ENCODE measurements around the gene HEATR5B. TPM values are rescaled to one million over a fixed set of nuclear protein-coding genes. Genes with fewer than 3 reads are reported as not detected.
A peak's percentile ranks its signal among the peaks of the same experiment; 100 is the strongest.

HEATR5B gene
- total and polyA plus RNA-seq, 7 experiments from 2014 or later, result 13.1 to 50.5 (median 31.2) TPM

- no peak for ATAC-seq
- Mint-ChIP-seq H3K9me3 (no peaks in the 10 kb centered on the region), H3K4me1 (peaks cover 0 to 4% (median 0%) of the 10 kb centered on the region in 7 donors), H3K27ac (no peak overlapping the region), H3K4me3 (no peak overlapping the region), H3K27me3 (no peaks in the 10 kb centered on the region), H3K36me3 (peaks cover 12 to 46% (median 27%) of the 10 kb centered on the region in 5 donors)
- peaks cover 3 to 31% (median 8%) of the 10 kb centered on the region in 3 experiments for H3K36me3 ChIP-seq (ENCODE audit: control insufficient read depth in 2 of 3, insufficient read depth in 3 of 3, low read length in 3 of 3)
- no peaks in the 10 kb centered on the region for H3K4me1 ChIP-seq (ENCODE audit: control insufficient read depth in 2 of 2, insufficient read depth in 2 of 2, low read length in 2 of 2)
- CTCF ChIA-PET, result no interaction called here
- POLR2A ChIA-PET, result no interaction called here
- H3K4me3 ChIP-seq (ENCODE audit: low read length), result no peak overlapping the region
- H3K27ac ChIP-seq (ENCODE audit: low read depth, low read length), result no peak overlapping the region
- no peaks in the 10 kb centered on the region for H3K27me3 ChIP-seq (ENCODE audit: control insufficient read depth in 2 of 2, insufficient read depth in 2 of 2, low read length in 2 of 2)
- DNase-seq, result no peak
- no peaks in the 10 kb centered on the region for H3K9me3 ChIP-seq (ENCODE audit: control insufficient read depth in 2 of 3, low read length in 3 of 3)
- intact Hi-C loops (cut with micrococcal nuclease), result no loop called here
Measured at GRCh38 chr2:37110306-37111212, 26.4 kb upstream of the HEATR5B start.

GRCh38 chr2:37109523-37109922 is 25.4 kb upstream of the HEATR5B start:
- H3K9me3 ChIP-seq (ENCODE audit: control insufficient read depth in 2 of 3, low read length in 3 of 3), result no peaks in the 10 kb centered on the region
- POLR2A ChIA-PET, result no interaction called here
- intact Hi-C loops (cut with micrococcal nuclease), result loop anchor here in 1 of 2 donors (5.0 kb wide), 1 partner anchor 38 kb away; no protein-coding TSS in a partner anchor
- Mint-ChIP-seq H3K27ac (peak overlapping the region in 1 of 9 donors; percentile 9), H3K36me3 (peaks cover 14 to 47% (median 32%) of the 10 kb centered on the region in 5 donors), H3K4me3 (no peak overlapping the region), H3K4me1 (peaks cover 0 to 4% (median 0%) of the 10 kb centered on the region in 7 donors), H3K27me3 (no peaks in the 10 kb centered on the region), H3K9me3 (no peaks in the 10 kb centered on the region)
- no peak for DNase-seq
- no peak overlapping the region for H3K27ac ChIP-seq (ENCODE audit: low read depth, low read length)
- CTCF ChIA-PET, result no interaction called here
- H3K4me1 ChIP-seq (ENCODE audit: control insufficient read depth in 2 of 2, insufficient read depth in 2 of 2, low read length in 2 of 2), result no peaks in the 10 kb centered on the region
- no peak overlapping the region for H3K4me3 ChIP-seq (ENCODE audit: low read length)
- no peaks in the 10 kb centered on the region for H3K27me3 ChIP-seq (ENCODE audit: control insufficient read depth in 2 of 2, insufficient read depth in 2 of 2, low read length in 2 of 2)
- H3K36me3 ChIP-seq (ENCODE audit: control insufficient read depth in 2 of 3, insufficient read depth in 3 of 3, low read length in 3 of 3), result peaks cover 3 to 28% (median 8%) of the 10 kb centered on the region in 3 experiments
- ATAC-seq, result no peak

- no peak overlapping the region for H3K4me3 ChIP-seq (ENCODE audit: low read length)
- DNase-seq (no peak), ATAC-seq (no peak)
- H3K27me3 ChIP-seq (ENCODE audit: control insufficient read depth in 2 of 2, insufficient read depth in 2 of 2, low read length in 2 of 2), result no peaks in the 10 kb centered on the region
- H3K9me3 ChIP-seq (ENCODE audit: control insufficient read depth in 2 of 3, low read length in 3 of 3), result no peaks in the 10 kb centered on the region
- Mint-ChIP-seq H3K27me3 (no peaks in the 10 kb centered on the region), H3K4me3 (no peak overlapping the region), H3K27ac (peak overlapping the region in 2 of 9 donors; percentile 4 to 62), H3K4me1 (no peaks in the 10 kb centered on the region), H3K9me3 (no peaks in the 10 kb centered on the region), H3K36me3 (peaks cover 12 to 61% (median 30%) of the 10 kb centered on the region in 5 donors)
- no peak overlapping the region for H3K27ac ChIP-seq (ENCODE audit: low read depth, low read length)
- no peaks in the 10 kb centered on the region for H3K4me1 ChIP-seq (ENCODE audit: control insufficient read depth in 2 of 2, insufficient read depth in 2 of 2, low read length in 2 of 2)
- ChIA-PET CTCF (no interaction called here), POLR2A (no interaction called here)
- intact Hi-C loops (cut with micrococcal nuclease), result loop anchor here in 1 of 2 donors (2.0 to 5.0 kb wide), 2 partner anchors 20 to 42 kb away; partner anchors contain the start of genes GPATCH11 and HEATR5B
- peaks cover 3 to 42% (median 7%) of the 10 kb centered on the region in 3 experiments for H3K36me3 ChIP-seq (ENCODE audit: control insufficient read depth in 2 of 3, insufficient read depth in 3 of 3, low read length in 3 of 3)
Measured at GRCh38 chr2:37105150-37105549, 21.0 kb upstream of the HEATR5B start.

GRCh38 chr2:37104178-37104577 is 20.0 kb upstream of the HEATR5B start:
- Mint-ChIP-seq H3K27ac (peak overlapping the region in 1 of 9 donors; percentile 46), H3K4me1 (no peaks in the 10 kb centered on the region), H3K27me3 (no peaks in the 10 kb centered on the region), H3K9me3 (no peaks in the 10 kb centered on the region), H3K36me3 (peaks cover 12 to 64% (median 33%) of the 10 kb centered on the region in 5 donors), H3K4me3 (no peak overlapping the region)
- Histone ChIP-seq H3K27ac (ENCODE audit: low read depth, low read length) (no peak overlapping the region), H3K9me3 (ENCODE audit: control insufficient read depth in 2 of 3, low read length in 3 of 3) (no peaks in the 10 kb centered on the region), H3K4me3 (ENCODE audit: low read length) (no peak overlapping the region), H3K27me3 (ENCODE audit: control insufficient read depth in 2 of 2, insufficient read depth in 2 of 2, low read length in 2 of 2) (no peaks in the 10 kb centered on the region), H3K4me1 (ENCODE audit: control insufficient read depth in 2 of 2, insufficient read depth in 2 of 2, low read length in 2 of 2) (no peaks in the 10 kb centered on the region), H3K36me3 (ENCODE audit: control insufficient read depth in 2 of 3, insufficient read depth in 3 of 3, low read length in 3 of 3) (peaks cover 3 to 37% (median 3%) of the 10 kb centered on the region in 3 experiments)
- CTCF ChIA-PET, result no interaction called here
- no peak for ATAC-seq
- POLR2A ChIA-PET, result interaction anchor here (0.7 kb wide), 1 partner anchor 18 kb away, joined by 7 read pairs; no protein-coding TSS in a partner anchor
- intact Hi-C loops (cut with micrococcal nuclease), result loop anchor here in 1 of 2 donors (2.0 kb wide), 1 partner anchor 19 kb away; the partner anchor contains the start of genes GPATCH11 and HEATR5B
- no peak for DNase-seq

- Mint-ChIP-seq H3K4me1 (no peaks in the 10 kb centered on the region), H3K27ac (no peak overlapping the region), H3K4me3 (no peak overlapping the region), H3K27me3 (no peaks in the 10 kb centered on the region), H3K36me3 (peaks cover 4 to 52% (median 23%) of the 10 kb centered on the region in 5 donors), H3K9me3 (no peaks in the 10 kb centered on the region)
- ATAC-seq (no peak), DNase-seq (no peak)
- Histone ChIP-seq H3K4me1 (ENCODE audit: control insufficient read depth in 2 of 2, insufficient read depth in 2 of 2, low read length in 2 of 2) (no peaks in the 10 kb centered on the region), H3K27me3 (ENCODE audit: control insufficient read depth in 2 of 2, insufficient read depth in 2 of 2, low read length in 2 of 2) (no peaks in the 10 kb centered on the region), H3K9me3 (ENCODE audit: control insufficient read depth in 2 of 3, low read length in 3 of 3) (no peaks in the 10 kb centered on the region), H3K36me3 (ENCODE audit: control insufficient read depth in 2 of 3, insufficient read depth in 3 of 3, low read length in 3 of 3) (peaks cover 3 to 34% (median 3%) of the 10 kb centered on the region in 3 experiments), H3K27ac (ENCODE audit: low read depth, low read length) (no peak overlapping the region), H3K4me3 (ENCODE audit: low read length) (no peak overlapping the region)
- intact Hi-C loops (cut with micrococcal nuclease), result no loop called here
- ChIA-PET CTCF (no interaction called here), POLR2A (no interaction called here)
Measured at GRCh38 chr2:37102588-37102987, 18.4 kb upstream of the HEATR5B start.

- Histone ChIP-seq H3K4me3 (ENCODE audit: low read length) (no peak overlapping the region), H3K27ac (ENCODE audit: low read depth, low read length) (peak overlapping the region; percentile 5), H3K27me3 (ENCODE audit: control insufficient read depth in 2 of 2, insufficient read depth in 2 of 2, low read length in 2 of 2) (no peaks in the 10 kb centered on the region), H3K9me3 (ENCODE audit: control insufficient read depth in 2 of 3, low read length in 3 of 3) (no peaks in the 10 kb centered on the region), H3K4me1 (ENCODE audit: control insufficient read depth in 2 of 2, insufficient read depth in 2 of 2, low read length in 2 of 2) (no peaks in the 10 kb centered on the region), H3K36me3 (ENCODE audit: control insufficient read depth in 2 of 3, insufficient read depth in 3 of 3, low read length in 3 of 3) (peaks cover 3 to 47% (median 7%) of the 10 kb centered on the region in 3 experiments)
- Mint-ChIP-seq H3K4me1 (no peaks in the 10 kb centered on the region), H3K4me3 (no peak overlapping the region), H3K27me3 (no peaks in the 10 kb centered on the region), H3K36me3 (peaks cover 9 to 53% (median 20%) of the 10 kb centered on the region in 5 donors), H3K9me3 (no peaks in the 10 kb centered on the region), H3K27ac (peak overlapping the region in 4 of 9 donors; percentile 14 to 41 (median 28))
- ChIA-PET CTCF (no interaction called here), POLR2A (no interaction called here)
- intact Hi-C loops (cut with micrococcal nuclease), result no loop called here
- ATAC-seq (no peak), DNase-seq (no peak)
Measured at GRCh38 chr2:37100054-37100453, 15.9 kb upstream of the HEATR5B start.

Measured in naive thymus-derived CD4-positive, alpha-beta T cell (primary cell).